ENCODE data around the gene SRI. TPM values are rescaled to one million over a fixed set of nuclear protein-coding genes. Genes with fewer than 3 reads are reported as not detected.

Gene SRI
- 123 to 206 TPM (median 186 TPM) in 3 replicates for polyA plus RNA-seq
- 242 TPM for polyA plus RNA-seq (2011; ENCODE audit: low read depth)
- polyA plus RNA-seq (2011; cell fraction: cytosol; rRNA removed) = 133 and 271 TPM in 2 replicates
- polyA plus RNA-seq (2011; cell fraction: nucleus; rRNA removed) = 91.8 and 127 TPM in 2 replicates
- polyA plus RNA-seq (2012; ENCODE audit: low replicate concordance) = 129 and 166 TPM in 2 replicates
- polyA minus RNA-seq = 40.9 to 119 TPM (median 43.5 TPM) in 3 replicates
- 28.2 TPM for polyA minus RNA-seq (2011; cell fraction: cytosol; rRNA and poly(A)+ RNA removed)
- polyA minus RNA-seq (2011; cell fraction: nucleus; rRNA and poly(A)+ RNA removed) = 22.8 and 39.6 TPM in 2 replicates

GRCh38 chr7:88219781-88220747, at the start of gene SRI:
TSS of gene SRI (minus strand) at chr7:88220038. CDS start at chr7:88220026, 12 bp downstream.
- TF ChIP-seq EZH2 (IDR thresholded peaks at IDR 0.05; ENCODE audit: low read length) (no peak), CTCF (optimal IDR thresholded peaks at IDR 0.05 in 1 of 3, IDR thresholded peaks at IDR 0.05 in 1 of 3, conservative IDR thresholded peaks at IDR 0.05 in 1 of 3; ENCODE audit: extremely low read depth in 1 of 3, insufficient read depth in 2 of 3, low read length in 3 of 3) (peak in 2 of 3 experiments; percentile 58 to 68)
- Histone ChIP-seq H4K20me1 (ENCODE audit: control insufficient read depth, extremely low read depth, insufficient read depth, low read length) (peaks cover 3% of the 10 kb centered on the region), H3K27me3 (ENCODE audit: control insufficient read depth, extremely low read depth, insufficient read depth, low read length) (no peaks in the 10 kb centered on the region), H3K36me3 (ENCODE audit: control insufficient read depth in 2 of 2, extremely low read depth in 1 of 2, insufficient read depth in 2 of 2, low read length in 2 of 2) (peaks cover 9 to 12% of the 10 kb centered on the region in 2 experiments), H3K4me3 (ENCODE audit: control insufficient read depth in 2 of 3, extremely low read depth in 1 of 3, insufficient read depth in 2 of 3, low read depth in 1 of 3, low read length in 3 of 3) (peak within 1 kb of the TSS; percentile 85 to 96 (median 96)), H3K4me2 (ENCODE audit: control insufficient read depth, extremely low read depth, insufficient read depth, low read depth, low read length) (peak within 1 kb of the TSS; percentile 93), H3K9ac (ENCODE audit: control insufficient read depth, extremely low read depth, insufficient read depth, low read length) (peak within 1 kb of the TSS; percentile 87), H3K79me2 (ENCODE audit: control insufficient read depth, insufficient read depth, low read length) (peaks cover 35% of the 10 kb centered on the region), H3K27ac (ENCODE audit: control insufficient read depth, insufficient read depth, low read length) (peak within 1 kb of the TSS; percentile 92), H3K4me1 (ENCODE audit: control insufficient read depth, extremely low read depth, insufficient read depth, low read length) (peaks cover 24% of the 10 kb centered on the region), H3K9me3 (ENCODE audit: control insufficient read depth, low read depth, low read length) (no peaks in the 10 kb centered on the region), H3K9me1 (ENCODE audit: control insufficient read depth, extremely low read depth, insufficient read depth, low read length) (peaks cover 3% of the 10 kb centered on the region), H2AFZ (ENCODE audit: control insufficient read depth, low read length) (peak within 1 kb of the TSS; percentile 90)
- dilution Hi-C loops (cut with MboI; ENCODE audit: extremely low pct_ligation_motif_present, low sequenced_read_pairs) = no loop called here
- peak; percentile 44 for FAIRE-seq
- peak; percentile 17 for DNase-seq (ENCODE audit: low read depth, low spot score)

- Histone ChIP-seq H3K9me1 (ENCODE audit: control insufficient read depth, extremely low read depth, insufficient read depth, low read length) (no peaks in the 10 kb centered on the region), H3K9me3 (ENCODE audit: control insufficient read depth, low read depth, low read length) (no peaks in the 10 kb centered on the region), H3K4me3 (ENCODE audit: control insufficient read depth in 2 of 3, extremely low read depth in 1 of 3, insufficient read depth in 2 of 3, low read depth in 1 of 3, low read length in 3 of 3) (no peak overlapping the region), H3K36me3 (ENCODE audit: control insufficient read depth in 2 of 2, extremely low read depth in 1 of 2, insufficient read depth in 2 of 2, low read length in 2 of 2) (no peaks in the 10 kb centered on the region), H3K79me2 (ENCODE audit: control insufficient read depth, insufficient read depth, low read length) (no peaks in the 10 kb centered on the region), H3K27me3 (ENCODE audit: control insufficient read depth, extremely low read depth, insufficient read depth, low read length) (no peaks in the 10 kb centered on the region), H2AFZ (ENCODE audit: control insufficient read depth, low read length) (no peak overlapping the region), H3K9ac (ENCODE audit: control insufficient read depth, extremely low read depth, insufficient read depth, low read length) (no peak overlapping the region), H3K4me1 (ENCODE audit: control insufficient read depth, extremely low read depth, insufficient read depth, low read length) (no peaks in the 10 kb centered on the region), H3K27ac (ENCODE audit: control insufficient read depth, insufficient read depth, low read length) (no peak overlapping the region), H3K4me2 (ENCODE audit: control insufficient read depth, extremely low read depth, insufficient read depth, low read depth, low read length) (no peak overlapping the region), H4K20me1 (ENCODE audit: control insufficient read depth, extremely low read depth, insufficient read depth, low read length) (no peaks in the 10 kb centered on the region)
- DNase-seq (ENCODE audit: low read depth, low spot score) = no peak
- dilution Hi-C loops (cut with MboI; ENCODE audit: extremely low pct_ligation_motif_present, low sequenced_read_pairs) = no loop called here
- TF ChIP-seq CTCF (optimal IDR thresholded peaks at IDR 0.05 in 1 of 3, IDR thresholded peaks at IDR 0.05 in 1 of 3, conservative IDR thresholded peaks at IDR 0.05 in 1 of 3; ENCODE audit: extremely low read depth in 1 of 3, insufficient read depth in 2 of 3, low read length in 3 of 3) (no peak), EZH2 (IDR thresholded peaks at IDR 0.05; ENCODE audit: low read length) (no peak)
- FAIRE-seq = no peak
Measured at GRCh38 chr7:88269586-88269985, 49.7 kb upstream of the SRI start.
